HepG2 (cell line): ENCODE data around the gene FRMD5. TPM values are rescaled to one million over a fixed set of nuclear protein-coding genes. Genes with fewer than 3 reads are reported as not detected.

Source experiments
- ATAC-seq: fragments of 200-7000 bp; cut with Tn5 transposase; 3 replicates; pipeline ENCODE4 v1.9.1; 2020; ENCODE audit warnings: mild to moderate bottlenecking, moderate library complexity
- BruUV-seq: library from RNA; stranded (reverse); fragments of 400-500 nt; replicated peaks from 2 replicates; lab custom pipeline; 2021; lab: Mats Ljungman, UMichigan
- CTCF ChIA-PET: fragments of 300-600 bp; formaldehyde crosslinking; extraction: SDS; loops from one replicate; lab custom pipeline; 2021; ENCODE audit warnings: low total read pairs, inconsistent platforms, low intra/inter-chr PET ratio; lab: Yijun Ruan, JAX
- POLR2A ChIA-PET: fragments of 350-600 bp; sonication (Branson Sonifier 250); formaldehyde crosslinking; loops from one replicate; lab custom pipeline; 2020; ENCODE audit warnings: antibody characterized with exemption, inconsistent platforms; lab: Yijun Ruan, JAX
- DNase-seq: peaks from one replicate; pipeline ENCODE4 v3.0.0-alpha.2; 2015; ENCODE audit warnings: low spot score
- FAIRE-seq: peaks from 3 replicates; lab custom pipeline; 2011; peaks lifted over from hg19 to GRCh38; lab: Jason Lieb, UNC
- H2AFZ ChIP-seq: one replicate; pipeline ENCODE4 v1.6.1; 2011; ENCODE audit warnings: low read length, inconsistent platforms
- H3K27ac ChIP-seq: fragments of 300-600 bp; 3 replicates; pipeline ENCODE4 v1.8.0; 2011; ENCODE audit warnings: mixed run types, mild to moderate bottlenecking, mixed read lengths, low read length, inconsistent platforms; ENCODE audit not compliant: insufficient read depth; ENCODE audit errors: extremely low read length
- H3K27me3 ChIP-seq, 2 experiments: fragments of 200-600 bp in 1 of 2; 2 replicates in 1 of 2; 3 replicates in 1 of 2; pipeline versions ENCODE4 v1.6.0 to v1.8.0; 2011; ENCODE audit warnings: low read length in 2 of 2, mild to moderate bottlenecking in 2 of 2, moderate library complexity in 2 of 2, inconsistent platforms in 1 of 2; ENCODE audit not compliant: insufficient read depth in 2 of 2, control insufficient read depth in 1 of 2
- H3K36me3 ChIP-seq, 2 experiments: fragments of 200-600 bp in 1 of 2; replicated peaks in 1 of 2; 2 replicates in 1 of 2; 3 replicates in 1 of 2; pipeline versions ENCODE4 v1.5.1 to v1.8.0; 2011; ENCODE audit warnings: low read length in 2 of 2, inconsistent platforms in 1 of 2; ENCODE audit not compliant: insufficient read depth in 2 of 2, control insufficient read depth in 1 of 2
- H3K4me1 ChIP-seq: 2 replicates; pipeline ENCODE4 v1.5.1; 2012; ENCODE audit warnings: low read length, inconsistent platforms; ENCODE audit not compliant: insufficient read depth
- H3K4me2 ChIP-seq: 2 replicates; pipeline ENCODE4 v1.6.0; 2011; ENCODE audit warnings: low read depth, low read length, inconsistent platforms
- H3K4me3 ChIP-seq, 3 experiments: fragments of 200-600 bp in 1 of 3; sonication (generic), shearing (Covaris generic) in 1 of 3; replicated peaks in 1 of 3; 2 replicates each; pipeline ENCODE4 v1.5.1; 2011 to 2016; ENCODE audit warnings: low read length in 3 of 3, inconsistent platforms in 2 of 3, low read depth in 2 of 3, mild to moderate bottlenecking in 2 of 3, control low read depth in 1 of 3, mixed read lengths in 1 of 3; ENCODE audit not compliant: insufficient read depth in 1 of 3
- H3K79me2 ChIP-seq: one replicate; pipeline ENCODE4 v1.6.1; 2011; ENCODE audit warnings: low read length, inconsistent platforms; ENCODE audit not compliant: insufficient read depth
- H3K9ac ChIP-seq: 2 replicates; pipeline ENCODE4 v1.6.0; 2011; ENCODE audit warnings: mild to moderate bottlenecking, low read depth, low read length, inconsistent platforms; ENCODE audit not compliant: insufficient read depth
- H3K9me3 ChIP-seq: 2 replicates; pipeline ENCODE4 v1.5.1; 2012; ENCODE audit warnings: mild to moderate bottlenecking, low read length
- H4K20me1 ChIP-seq: 2 replicates; pipeline ENCODE4 v1.6.0; 2011; ENCODE audit warnings: inconsistent platforms, mild to moderate bottlenecking, low read length, moderate library complexity; ENCODE audit not compliant: insufficient read depth
- GMEB2 ChIP-seq: IDR thresholded peaks from 2 replicates; pipeline ENCODE4 v1.6.1; 2016; ENCODE audit warnings: missing biosample characterization, missing genetic modification reagents, low read depth
- IKZF1 ChIP-seq: fragments of 450-650 bp; IDR thresholded peaks from 2 replicates; pipeline ENCODE4 v1.7.1; 2016
- MAFK ChIP-seq, 2 experiments: IDR thresholded peaks in 1 of 2; conservative IDR thresholded peaks in 1 of 2; 2 replicates each; pipeline ENCODE4 v1.6.1; 2011; ENCODE audit warnings: improper control_type of control experiment in 2 of 2, low read length in 2 of 2
- REST ChIP-seq, 2 experiments: IDR thresholded peaks; 2 replicates each; pipeline ENCODE4 v1.6.1; 2011 to 2012; ENCODE audit warnings: low read length in 2 of 2, borderline replicate concordance in 1 of 2, low read depth in 1 of 2, mild to moderate bottlenecking in 1 of 2, moderate library complexity in 1 of 2
- TBL1XR1 ChIP-seq: fragments of 150-350 bp; IDR thresholded peaks from 2 replicates; pipeline ENCODE4 v1.6.1; 2014; ENCODE audit warnings: borderline replicate concordance, low read length; ENCODE audit not compliant: partially characterized antibody
- ZNF776 ChIP-seq: sonication (generic); formaldehyde crosslinking; IDR thresholded peaks from 2 replicates; pipeline ENCODE4 v1.4.0; 2020; ENCODE audit warnings: mild to moderate bottlenecking, missing genetic modification reagents
- ZSCAN25 ChIP-seq: sonication (generic); formaldehyde crosslinking; IDR thresholded peaks from 2 replicates; pipeline ENCODE4 v1.8.0; 2022; ENCODE audit warnings: mild to moderate bottlenecking, missing genetic modification reagents
- WGBS: methylation state at CpG from one replicate; pipeline ENCODE4 v1.1.6; 2017; ENCODE audit warnings: low lambda C conversion rate; 5-methylcytosine and 5-hydroxymethylcytosine counted together
- in situ Hi-C: cut with HindIII; loops from 2 replicates; pipeline ENCODE4 v1.10.0; 2017; ENCODE audit warnings: low pct_unique_long_range_greater_than_20kb; ENCODE audit not compliant: extremely low pct_ligation_motif_present
- intact Hi-C: fragments of 100-400 bp; cut with micrococcal nuclease; formaldehyde crosslinking; loops from one replicate; pipeline ENCODE4 v1.10.0; 2022; ENCODE audit not compliant: unreplicated experiment
- polyA plus RNA-seq, 8 experiments: library from polyadenylated mRNA; depleted of rRNA in 3 of 8; stranded (reverse) in 7 of 8; unstranded in 1 of 8; fragments of >200 nt; fragmentation: Illumina TruSeq in 4 of 8; extraction: Trizol in 4 of 8; gene quantifications; 2 replicates each; pipeline versions ENCODE4 v1.2.1 to v1.2.3, GENCODE V29; 2011 to 2016; ENCODE audit warnings: low read depth in 4 of 8, missing spikeins in 1 of 8, mixed read lengths in 1 of 8; ENCODE audit not compliant: insufficient read depth in 1 of 8
- total RNA-seq, 5 experiments: library from RNA; depleted of rRNA; stranded (reverse); fragments of >200 nt; fragmentation: Illumina TruSeq; extraction: Trizol; gene quantifications; 2 replicates each; pipeline ENCODE4 v1.2.3, GENCODE V29; 2016; ENCODE audit warnings: low read depth in 1 of 5

The FRMD5 gene
- total and polyA plus RNA-seq, 2 of the 13 experiments (the other 11 are each of a cell fraction or from before 2014, with no cell fraction given) = 0.93 to 1.5 TPM

- TF ChIP-seq TBL1XR1 = no peak
Observed at GRCh38 chr15:43989938-43990337, 205.1 kb downstream of the FRMD5 start (continued).

GRCh38 chr15:43988900-43989299, 206.2 kb downstream of the FRMD5 start:
- no peak overlapping the region for H2AFZ ChIP-seq
- no peaks in the 10 kb centered on the region for H4K20me1 ChIP-seq
- no peak overlapping the region for H3K4me3 ChIP-seq
- no peaks in the 10 kb centered on the region for H3K79me2 ChIP-seq
- no peaks in the 10 kb centered on the region for H3K36me3 ChIP-seq
- H3K4me1 ChIP-seq = no peaks in the 10 kb centered on the region
- FAIRE-seq (no peak), DNase-seq (no peak), ATAC-seq (no peak)
- ChIA-PET CTCF (no interaction called here), POLR2A (no interaction called here)
- TF ChIP-seq MAFK (conservative IDR thresholded peaks at IDR 0.05 in 1 of 2, IDR thresholded peaks at IDR 0.05 in 1 of 2; ENCODE audit: low read length in 2 of 2) (peak in 1 of 2 experiments; percentile 10; a peak in 1 of 4 replicates), IKZF1 (no peak)
- BruUV-seq = no TSS peak
- no peak overlapping the region for H3K4me2 ChIP-seq
- in situ Hi-C loops = no loop called here
- H3K27ac ChIP-seq = no peak overlapping the region
- intact Hi-C loops = no loop called here
- H3K27me3 ChIP-seq = no peaks in the 10 kb centered on the region; a peak in 1 of 5 replicates
- H3K9ac ChIP-seq = no peak overlapping the region
- WGBS = 79% methylated on average over 5 of the region's 13 CpGs
- no peaks in the 10 kb centered on the region for H3K9me3 ChIP-seq

- WGBS = 30% methylated on average over 1 of the region's 1 CpG
- no peaks in the 10 kb centered on the region for H3K4me1 ChIP-seq
- BruUV-seq = no TSS peak
- ATAC-seq (no peak), DNase-seq (no peak), FAIRE-seq (no peak)
- no peaks in the 10 kb centered on the region for H3K9me3 ChIP-seq
- ChIA-PET POLR2A (no interaction called here), CTCF (no interaction called here)
- H3K27me3 ChIP-seq = no peaks in the 10 kb centered on the region; a peak in 2 of 5 replicates
- intact Hi-C loops (no loop called here), in situ Hi-C loops (no loop called here)
- no peak overlapping the region for H3K4me2 ChIP-seq
- H4K20me1 ChIP-seq = no peaks in the 10 kb centered on the region
- H2AFZ ChIP-seq = no peak overlapping the region
- no peak overlapping the region for H3K27ac ChIP-seq
- H3K79me2 ChIP-seq = no peaks in the 10 kb centered on the region
- H3K4me3 ChIP-seq = no peak overlapping the region
- no peak overlapping the region for H3K9ac ChIP-seq
- TF ChIP-seq ZSCAN25 (CRISPR knock-in tag) = no peak
- TF ChIP-seq ZNF776 (CRISPR knock-in tag) = no peak
- no peak for TF ChIP-seq GMEB2 (CRISPR knock-in tag)
- no peak for TF ChIP-seq REST (IDR thresholded peaks at IDR 0.05; ENCODE audit: borderline replicate concordance in 1 of 2, low read depth in 1 of 2, low read length in 2 of 2)
- H3K36me3 ChIP-seq = no peaks in the 10 kb centered on the region
Observed at GRCh38 chr15:43987924-43988323, 207.1 kb downstream of the FRMD5 start.
